ENCODE results near the gene PTTG1. TPM values are rescaled to one million over a fixed set of nuclear protein-coding genes. Genes with fewer than 3 reads are reported as not detected.

The PTTG1 gene
- polyA plus RNA-seq, 12 donors, result 17.0 to 55.8 (median 37.8) TPM; not detected in 1

DNA sequence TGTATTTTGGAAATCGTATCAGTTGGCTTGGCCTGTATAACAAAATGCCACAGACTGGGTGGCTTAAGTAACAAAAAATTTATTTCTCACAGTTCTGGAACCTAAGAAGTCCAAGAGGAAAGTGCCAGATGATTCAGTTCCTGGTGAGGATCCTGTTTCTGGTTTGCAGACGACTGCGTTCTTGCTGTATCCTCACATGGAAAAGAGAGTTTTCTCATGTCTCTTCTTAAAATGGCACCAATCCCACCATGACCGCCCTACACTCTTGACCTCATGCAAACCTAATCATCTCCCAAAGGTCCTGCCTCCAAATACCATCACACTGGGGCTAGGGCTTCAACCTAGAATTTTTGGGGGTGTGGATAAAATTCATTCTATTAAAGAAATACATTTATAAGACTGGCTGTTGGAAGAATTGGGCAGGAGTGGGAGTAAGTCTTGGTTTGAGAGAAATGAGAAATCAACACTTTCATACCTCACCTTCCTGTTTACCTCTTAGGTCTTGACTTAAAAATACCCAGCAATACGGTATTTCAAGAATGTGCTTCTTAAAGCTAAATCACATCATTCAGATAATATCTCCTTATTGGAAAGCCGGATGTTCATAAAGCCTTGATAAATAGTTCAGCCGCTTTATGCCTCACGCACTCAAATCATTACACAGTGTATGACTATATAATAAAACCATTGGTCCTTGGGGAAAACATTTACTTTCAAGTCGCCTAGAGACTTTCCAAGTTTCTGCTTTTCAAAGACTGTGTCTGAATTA is 28.7 kb downstream of the PTTG1 start:
- DNase-seq, result no peak

DNA sequence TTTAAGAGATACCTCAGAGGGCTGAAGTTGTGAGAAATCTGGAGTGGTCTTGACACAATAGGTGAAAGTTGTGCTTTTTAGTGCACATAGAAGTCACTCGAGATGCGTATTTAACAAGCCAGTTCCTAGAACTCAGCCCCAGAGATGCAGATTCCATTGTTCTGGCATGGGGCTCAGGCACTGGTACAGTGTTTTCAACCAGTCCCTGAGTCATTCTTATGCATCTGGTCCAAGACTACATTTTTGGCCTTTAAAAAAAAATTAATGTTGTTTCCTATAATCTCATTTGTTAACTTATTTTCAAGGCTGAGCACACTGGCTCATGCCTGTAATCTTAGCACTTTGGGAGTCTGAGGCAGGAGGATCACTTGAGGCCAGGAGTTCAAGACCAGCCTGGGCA is 29.6 kb downstream of the PTTG1 start:
- DNase-seq, result no peak

DNA sequence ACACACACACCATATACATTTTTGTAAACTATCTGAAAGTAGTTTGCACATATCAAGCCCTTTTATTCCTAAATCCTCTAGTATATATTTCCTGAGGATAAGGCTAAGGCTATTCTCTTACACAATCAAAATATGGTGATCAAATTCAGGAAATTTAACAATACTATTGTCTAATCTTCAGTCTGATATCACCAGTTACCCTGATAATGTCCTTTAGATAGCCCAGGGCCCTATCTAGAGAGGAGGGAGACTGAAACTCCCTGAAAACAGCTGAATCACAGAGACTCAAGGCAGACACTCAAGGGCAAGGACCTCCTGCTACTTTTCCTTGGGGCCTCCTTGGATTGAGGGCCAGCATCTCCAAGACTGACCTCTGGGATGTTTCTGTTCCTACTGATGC is 30.4 kb downstream of the PTTG1 start:
- no peak for DNase-seq

DNA sequence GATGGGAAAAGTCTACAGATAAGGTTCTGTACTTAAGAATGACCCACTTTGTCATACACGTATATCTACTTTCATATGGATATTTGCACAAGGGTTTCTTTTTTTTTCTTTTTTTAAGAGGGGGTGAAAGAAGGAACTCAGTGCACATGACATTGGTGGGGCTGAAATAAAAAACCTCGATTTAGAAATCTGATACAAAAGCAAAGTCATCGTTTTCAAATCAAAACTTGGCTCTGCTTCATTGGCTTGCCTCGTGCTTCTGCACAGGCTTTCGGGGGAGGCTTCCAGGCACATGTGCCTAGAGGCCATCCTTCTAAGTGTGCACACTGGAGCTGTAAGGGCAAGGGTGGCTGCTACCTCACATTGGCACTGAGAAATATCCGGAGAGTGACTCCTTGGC is 31.1 kb downstream of the PTTG1 start:
- no peak for DNase-seq

DNA sequence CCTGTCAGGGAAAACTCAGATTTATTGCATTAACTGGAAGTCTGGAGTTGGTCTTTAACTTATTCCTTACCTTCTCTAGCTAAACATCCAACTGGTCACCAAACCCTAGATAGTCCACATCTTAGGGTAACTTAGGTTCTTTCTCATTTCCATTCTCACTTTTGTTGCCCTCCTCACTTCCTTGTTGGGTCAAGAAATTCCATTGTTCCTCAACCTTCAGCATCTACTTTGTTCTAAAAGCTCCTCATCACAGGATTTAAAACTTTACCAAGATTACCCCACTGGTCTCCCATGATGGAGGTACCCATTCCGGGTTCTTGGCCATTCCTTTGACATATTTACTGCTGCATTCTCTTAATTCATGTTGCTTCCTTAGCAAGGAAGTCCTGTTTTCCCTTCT is 32.1 kb downstream of the PTTG1 start:
- DNase-seq, result no peak

DNA sequence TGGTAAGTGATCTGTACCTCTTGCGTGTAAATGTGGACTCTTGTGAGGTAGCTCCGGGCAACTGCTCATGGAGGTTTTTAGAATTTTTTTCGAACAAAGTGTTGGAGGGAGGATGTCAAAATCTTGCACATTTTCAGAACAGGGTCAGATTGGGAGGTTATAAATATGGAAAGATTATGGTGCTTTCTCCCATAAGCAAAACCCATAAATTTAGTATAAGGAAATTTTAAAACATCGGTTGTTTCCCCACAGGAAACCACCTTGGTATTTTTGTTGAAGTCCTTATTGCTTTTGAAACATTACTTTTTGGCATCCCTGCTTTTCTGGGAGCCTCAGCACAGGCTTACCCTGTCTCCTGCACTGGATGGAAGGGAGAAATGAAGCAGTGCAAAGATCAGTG is 33.9 kb downstream of the PTTG1 start:
- no peak for DNase-seq

DNA sequence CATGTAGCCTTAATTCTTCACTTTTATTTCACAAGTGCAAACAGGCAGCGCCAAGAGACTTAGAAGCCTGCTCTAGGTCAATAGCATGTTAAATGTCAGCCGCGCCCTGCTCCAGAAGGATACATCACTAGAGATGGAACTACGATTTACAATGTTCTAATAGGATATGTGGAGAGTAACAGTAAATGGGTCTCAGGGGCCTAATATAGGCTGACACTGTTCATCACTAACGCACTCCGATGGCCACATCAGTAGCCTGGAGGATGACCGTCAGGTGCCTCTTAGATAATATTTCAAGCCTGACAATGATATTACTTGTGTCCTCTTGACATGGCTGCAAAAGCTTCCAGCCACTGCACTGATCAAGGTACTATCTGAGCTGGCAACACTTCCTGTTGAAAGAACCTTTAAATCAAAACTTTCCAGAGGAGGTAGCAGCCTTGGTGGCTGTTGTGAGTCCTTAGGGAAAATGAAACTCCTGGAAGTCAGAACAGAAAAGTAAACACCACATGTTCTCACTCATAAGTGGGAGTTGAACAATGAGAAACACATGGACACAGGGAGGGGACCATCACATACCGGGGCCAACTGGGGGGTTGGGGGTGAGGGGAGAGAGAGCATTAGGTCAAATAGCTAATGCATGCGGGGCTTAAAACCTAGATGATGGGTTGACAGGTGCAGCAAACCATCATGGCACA is 35.0 kb downstream of the PTTG1 start:
- DNase-seq, result no peak

DNA sequence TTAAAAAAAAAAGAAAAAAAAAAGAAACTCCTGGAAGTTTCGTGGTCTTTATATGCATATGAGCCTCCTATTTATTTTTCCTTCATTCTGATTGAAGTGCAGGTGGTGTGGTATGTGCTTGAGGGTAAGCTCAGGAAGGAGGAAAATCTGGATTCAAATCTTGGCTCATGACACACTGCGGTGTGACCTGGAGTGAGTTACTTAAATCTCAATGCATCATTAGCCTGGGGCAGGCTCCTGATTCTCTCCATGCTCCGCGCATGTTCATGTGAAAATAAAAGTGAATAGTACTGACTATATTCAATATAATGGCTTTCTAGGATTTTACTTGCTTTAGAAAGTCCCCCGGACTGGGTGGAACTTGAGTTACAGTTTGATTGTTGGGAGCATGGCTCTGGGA is 35.6 kb downstream of the PTTG1 start:
- DNase-seq, result no peak

DNA sequence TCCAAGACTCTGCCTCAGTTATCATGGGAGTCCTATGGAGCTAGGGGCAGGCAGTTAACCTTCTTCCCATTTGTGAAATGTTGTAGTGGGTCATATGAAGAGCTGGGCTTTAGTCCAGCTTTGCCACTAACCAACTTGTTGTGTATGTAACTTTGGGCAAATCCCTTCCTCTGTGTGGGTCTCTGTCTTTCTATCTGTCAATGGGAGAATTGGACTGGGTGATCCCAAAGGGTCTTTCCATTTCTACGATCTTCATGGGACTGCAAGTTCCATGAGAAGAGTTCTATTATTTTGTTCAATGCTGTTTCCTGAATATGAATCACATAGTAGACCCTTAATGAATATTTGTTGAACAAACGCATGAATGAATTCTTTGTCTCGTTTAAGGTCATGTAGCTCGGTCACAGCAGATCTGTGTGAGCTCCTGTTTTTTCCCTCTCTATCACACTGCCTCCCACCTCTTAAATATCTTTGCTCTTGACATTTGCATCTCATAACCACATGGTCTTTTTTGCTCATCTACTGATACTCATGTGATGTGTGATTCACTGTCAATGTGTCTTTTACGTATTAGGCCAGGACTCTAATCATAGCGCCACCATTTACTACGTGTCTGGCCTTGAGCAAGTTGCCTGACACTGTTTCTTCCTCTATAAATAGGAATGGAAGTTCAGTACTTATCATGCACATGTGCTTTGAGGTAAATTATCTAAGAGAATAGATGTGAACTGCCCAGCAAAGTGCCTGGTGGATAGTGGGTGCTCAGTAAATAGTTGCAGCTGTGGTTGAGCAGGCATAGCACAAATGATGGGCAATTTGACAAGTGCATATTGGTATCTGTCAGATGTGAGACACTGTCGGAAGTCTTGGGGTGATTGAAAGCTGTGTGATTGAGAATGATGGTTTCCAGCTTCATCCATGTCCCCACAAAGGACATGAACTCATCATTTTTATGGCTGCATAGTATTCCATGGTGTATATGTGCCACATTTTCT is 37.4 kb downstream of the PTTG1 start:
- DNase-seq, result no peak

DNA sequence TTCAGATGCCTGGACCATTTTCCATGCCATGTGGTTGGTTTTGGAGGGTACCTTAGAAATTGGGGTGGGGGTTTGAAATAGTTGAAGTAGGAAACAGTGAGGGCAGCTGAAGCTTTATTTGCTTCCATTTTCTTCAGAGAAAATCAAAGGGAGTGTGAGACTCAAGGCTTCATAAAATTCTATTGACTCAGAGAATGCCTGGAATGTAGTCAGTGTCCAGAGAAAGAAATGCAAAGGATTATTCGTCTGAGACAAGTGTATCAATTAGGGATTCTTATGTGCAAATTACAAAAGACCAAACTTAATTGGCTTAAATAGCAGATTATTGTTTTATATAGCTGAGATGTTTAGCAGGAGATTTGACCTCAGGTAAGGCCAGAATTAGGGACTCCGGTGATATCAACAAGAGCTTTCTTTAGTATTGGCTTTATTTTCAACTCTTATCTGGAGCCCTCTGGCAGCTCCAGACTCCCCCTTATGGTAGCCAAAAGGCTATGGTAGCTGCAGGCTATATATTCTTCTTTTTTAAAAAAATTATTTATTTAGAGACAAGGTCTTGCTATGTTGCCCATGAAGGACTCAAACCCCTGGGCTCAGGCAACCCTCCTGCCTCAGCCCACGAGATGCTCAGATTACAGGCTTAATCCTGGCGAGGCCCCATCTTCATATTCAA is 38.9 kb downstream of the PTTG1 start:
- no peak for DNase-seq

DNA sequence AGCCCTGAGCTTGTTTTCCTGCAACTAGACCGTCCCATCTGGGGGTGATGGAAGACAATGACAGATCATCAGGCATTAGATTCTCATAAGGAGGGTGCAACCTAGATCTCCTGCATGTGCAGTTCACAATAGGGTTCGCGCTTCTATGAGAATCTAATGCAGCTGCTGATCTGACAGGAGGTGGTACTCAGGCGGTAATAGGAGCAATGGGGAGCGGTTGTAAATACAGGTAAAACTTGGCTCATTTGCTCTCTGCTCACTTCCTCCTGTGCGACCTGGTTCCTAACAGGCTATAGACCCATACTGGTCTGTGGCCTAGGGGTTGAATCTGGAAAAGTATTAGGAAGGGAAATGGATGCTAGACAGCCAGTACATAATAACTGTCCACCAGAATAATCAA is 39.7 kb downstream of the PTTG1 start:
- no peak for DNase-seq

DNA sequence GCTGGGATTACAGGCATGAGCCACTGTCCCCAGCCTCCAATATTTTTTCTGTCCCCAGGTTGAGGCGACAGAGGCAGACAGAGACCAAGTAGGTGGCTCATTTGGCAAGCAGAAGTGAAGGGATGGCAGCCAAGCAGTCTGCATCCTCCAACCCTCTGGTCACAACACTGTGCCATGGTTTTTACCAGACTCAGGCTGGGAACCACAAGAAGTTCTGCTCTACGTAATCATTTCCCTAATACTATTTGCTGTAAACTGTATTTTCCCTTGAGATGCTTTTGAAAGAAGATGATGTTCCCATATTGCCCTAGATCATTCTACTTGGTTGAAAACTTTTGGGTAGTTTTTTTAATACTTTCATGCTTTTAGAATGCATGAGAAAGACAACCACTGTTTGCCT is 40.5 kb downstream of the PTTG1 start:
- DNase-seq, result no peak

DNA sequence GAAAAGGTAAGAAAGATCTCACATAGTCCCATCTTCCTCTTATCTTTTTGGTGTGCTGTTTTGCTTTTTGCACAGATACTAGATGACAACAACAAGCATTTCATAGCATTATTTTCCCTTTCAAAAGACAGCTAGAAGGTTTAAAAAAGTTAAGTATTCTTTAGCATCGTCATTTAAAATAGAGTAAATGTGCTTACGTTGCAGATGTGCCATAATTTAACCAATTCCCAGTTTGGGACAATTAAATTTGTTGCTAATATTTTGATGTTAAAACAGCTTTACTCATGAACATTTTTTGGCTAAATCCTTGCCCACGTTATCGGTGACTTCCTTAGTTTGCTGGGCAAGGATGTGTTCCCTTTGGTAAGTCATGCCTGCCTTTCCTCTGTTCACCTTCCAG is 41.6 kb downstream of the PTTG1 start:
- no peak for DNase-seq

DNA sequence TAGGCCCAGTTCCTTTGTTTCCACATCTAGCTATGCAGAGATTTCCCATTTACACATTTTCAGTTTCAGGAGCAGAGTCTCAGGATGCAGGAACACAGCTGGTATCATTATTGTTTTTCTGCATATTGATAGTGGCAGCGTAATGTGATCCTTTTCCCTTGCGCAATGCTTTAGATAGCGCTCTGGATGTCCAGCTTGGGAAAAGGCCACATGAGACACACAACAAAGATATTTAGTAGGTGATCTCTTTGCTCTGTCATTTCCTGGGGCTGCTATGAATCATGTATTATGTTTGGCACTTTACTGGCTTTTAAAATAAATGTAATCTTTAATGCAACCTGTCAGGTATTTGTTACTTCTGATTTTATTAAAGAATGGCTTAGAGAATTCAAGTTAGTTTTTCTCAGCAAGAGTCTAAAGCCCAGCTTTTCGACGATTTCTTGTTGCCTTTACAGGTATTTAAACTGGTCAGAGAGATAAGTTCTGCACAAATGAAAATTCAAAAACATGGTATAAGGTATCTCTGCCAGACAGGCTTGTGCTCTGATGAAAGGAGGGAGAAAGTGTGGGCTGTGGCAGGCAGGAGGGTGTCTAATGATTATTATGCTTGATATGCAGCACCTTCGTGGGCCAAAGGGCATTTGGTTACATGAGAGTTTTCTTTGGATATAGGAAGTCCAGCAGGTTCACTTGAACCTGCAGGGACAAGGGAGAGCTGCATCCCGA is 42.2 kb downstream of the PTTG1 start:
- no peak for DNase-seq

DNA sequence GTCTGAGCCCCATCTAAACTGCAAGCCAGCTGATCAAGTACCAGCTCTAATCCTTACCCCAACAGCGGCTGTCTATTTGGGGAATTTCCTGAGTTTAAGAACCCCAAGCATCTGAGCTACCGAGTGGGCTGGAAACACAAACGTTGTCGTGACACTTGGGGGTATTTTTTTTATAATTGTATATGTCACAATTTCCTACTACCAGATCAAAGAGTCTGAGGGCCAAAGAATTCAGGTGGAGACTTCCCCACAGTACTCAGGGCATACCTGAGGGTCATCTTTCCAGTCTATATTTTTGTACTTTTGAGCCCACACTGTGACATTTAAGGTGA is 42.8 kb downstream of the PTTG1 start:
- no peak for DNase-seq

DNA sequence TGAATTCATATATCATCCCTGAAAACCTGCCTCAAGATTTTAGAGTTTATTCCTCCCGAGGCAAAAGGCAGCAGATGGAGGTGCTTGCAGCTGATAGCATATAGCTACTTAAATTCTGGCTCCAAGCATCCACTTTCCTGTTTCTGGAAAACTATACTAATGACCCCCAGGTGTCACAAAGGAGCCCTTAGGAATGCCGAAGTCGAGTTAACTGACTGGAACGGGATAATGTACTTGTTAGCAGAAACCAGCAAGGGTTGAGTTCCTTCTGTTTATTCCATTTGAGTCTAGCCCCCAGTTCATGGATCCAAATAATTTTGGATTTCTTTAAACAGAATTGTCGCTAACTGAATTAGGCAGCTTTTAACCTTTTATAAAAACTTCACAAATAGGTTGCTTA is 44.5 kb downstream of the PTTG1 start:
- DNase-seq, result no peak

DNA sequence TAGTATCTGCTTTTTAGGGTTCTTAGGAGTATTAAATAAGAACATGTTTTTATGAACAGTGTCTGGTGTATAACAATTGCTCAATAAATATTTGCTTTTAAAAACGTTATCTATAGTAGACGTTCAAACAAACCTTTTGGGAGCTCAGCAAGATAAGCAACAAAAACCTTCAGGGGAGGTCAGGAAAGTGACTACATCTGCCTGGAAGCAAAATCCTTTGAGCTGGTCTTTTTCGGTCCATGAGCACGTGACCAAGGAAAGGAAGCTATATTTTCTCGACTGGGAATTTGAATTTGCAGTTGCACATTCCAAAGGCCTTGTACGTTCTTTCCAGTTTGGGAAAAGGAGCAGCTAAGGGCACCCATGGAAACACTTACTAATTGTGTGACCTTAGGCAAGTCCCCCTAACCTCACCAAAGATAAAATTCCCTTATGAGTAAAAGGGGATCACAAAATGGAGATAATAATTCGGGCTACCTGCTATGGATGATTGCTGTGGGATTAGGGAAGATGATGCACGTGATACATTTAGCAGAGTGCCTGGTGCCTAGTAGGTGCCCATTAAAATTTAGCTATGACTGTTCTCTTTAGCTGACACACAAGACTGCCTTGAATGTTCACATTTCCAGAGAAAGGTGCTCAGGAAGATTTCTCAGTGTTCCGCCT is 45.4 kb downstream of the PTTG1 start:
- DNase-seq, result peak; percentile 4

DNA sequence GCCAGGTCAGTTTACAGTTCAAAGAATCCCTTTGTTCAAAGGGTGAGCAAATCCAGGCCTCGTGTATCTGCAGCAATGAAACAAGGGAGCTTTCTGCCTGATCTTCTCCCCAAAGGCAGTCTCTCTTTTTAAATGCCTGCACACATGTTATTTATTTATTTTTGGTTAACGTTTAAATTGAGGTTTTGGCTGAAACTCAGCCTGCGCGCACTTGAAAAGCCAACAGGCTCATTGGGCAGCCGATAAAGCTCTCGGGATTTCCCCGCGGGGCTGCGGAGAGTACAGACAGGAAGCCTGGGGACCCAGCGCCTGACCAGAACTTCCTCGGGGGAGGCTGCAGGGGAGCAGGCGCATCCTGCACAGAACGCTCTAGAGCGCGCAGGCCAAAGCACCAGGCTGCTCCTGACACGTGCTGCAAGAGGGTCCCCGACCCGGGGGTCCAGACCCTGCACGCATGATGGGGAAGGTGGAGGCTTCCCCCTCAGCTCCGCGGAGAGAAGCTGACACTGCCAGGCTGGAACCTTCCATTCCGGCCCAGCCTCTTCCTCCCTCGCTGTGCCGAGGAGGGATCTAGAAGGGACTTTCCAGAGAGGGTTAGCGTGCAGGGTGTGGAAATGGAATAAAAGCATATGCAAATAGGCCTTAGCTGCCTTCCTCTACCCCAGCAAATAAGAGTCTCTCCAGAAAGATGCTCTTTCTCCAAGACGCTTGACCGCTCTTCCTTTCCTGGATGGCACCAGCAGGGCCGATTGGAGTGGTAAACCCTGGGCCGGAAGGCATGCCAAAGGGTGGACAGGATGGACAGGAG is 46.1 kb downstream of the PTTG1 start:
- DNase-seq, result peak; percentile 18

DNA sequence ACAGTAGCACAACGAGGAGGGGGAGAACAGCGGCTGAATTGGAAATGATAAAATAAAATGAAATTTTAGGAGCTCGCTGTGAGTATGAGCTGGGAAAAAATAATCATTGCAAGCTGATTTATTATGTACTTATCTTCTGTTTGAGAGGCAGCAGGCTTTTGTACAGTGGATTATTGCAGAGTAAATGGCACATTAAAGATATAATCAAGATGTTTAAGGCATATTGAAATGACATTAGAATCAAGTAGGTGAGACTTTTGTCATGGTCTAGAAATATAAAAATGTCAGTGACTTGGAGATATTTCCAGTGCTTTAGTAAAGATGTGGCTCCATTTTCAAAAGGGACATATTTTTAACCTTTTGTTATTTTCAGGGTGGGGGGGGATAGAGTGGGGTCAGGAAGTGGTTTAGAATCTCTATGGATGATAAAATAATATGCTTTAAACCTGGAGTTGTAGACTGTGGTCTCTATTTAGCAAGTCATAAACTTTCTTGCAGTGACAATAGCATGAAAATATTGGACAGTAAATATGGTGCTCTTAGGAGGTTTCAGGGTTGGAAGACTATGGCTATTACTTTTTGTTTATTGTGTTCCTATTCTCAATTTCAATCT is 46.8 kb downstream of the PTTG1 start:
- DNase-seq, result no peak

Data from muscle of arm (tissue), 12 donors.